ENCODE results near the gene VRK2. TPM values are rescaled to one million over a fixed set of nuclear protein-coding genes. Genes with fewer than 3 reads are reported as not detected.

Gene VRK2
- total RNA-seq, 1 experiment from 2014 or later, result 20.1 TPM

DNA sequence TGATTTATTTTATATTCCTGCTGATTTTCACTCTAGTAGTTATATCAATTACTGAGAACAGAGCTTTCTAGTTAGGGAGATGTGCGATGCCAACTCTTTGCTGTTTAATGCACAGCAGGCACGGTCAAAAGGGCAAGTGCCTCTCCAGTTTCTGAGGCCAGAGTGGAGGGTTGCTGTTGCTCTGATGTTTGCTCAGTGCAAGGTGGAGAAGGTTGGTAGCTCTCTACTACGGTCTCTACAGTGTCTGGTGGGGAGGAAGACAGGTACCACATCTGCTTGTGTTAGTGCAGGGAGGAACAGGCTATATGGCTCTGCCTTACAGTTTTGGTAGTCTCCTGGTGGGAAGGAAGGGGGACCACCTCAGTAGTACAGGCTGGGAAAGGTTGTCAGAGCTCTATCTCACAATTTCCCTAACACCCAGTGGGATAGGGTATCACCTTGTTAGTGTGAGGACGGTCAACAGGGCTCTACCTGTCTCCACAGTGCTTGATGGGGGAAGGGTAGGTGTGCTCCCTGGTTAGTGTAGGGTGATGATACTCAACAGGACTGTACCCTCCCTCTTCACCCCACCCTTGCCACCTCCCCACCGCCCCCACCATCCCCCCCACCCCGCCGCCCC is 108.7 kb downstream of the VRK2 start:
- POLR2A ChIA-PET, result no interaction called here

DNA sequence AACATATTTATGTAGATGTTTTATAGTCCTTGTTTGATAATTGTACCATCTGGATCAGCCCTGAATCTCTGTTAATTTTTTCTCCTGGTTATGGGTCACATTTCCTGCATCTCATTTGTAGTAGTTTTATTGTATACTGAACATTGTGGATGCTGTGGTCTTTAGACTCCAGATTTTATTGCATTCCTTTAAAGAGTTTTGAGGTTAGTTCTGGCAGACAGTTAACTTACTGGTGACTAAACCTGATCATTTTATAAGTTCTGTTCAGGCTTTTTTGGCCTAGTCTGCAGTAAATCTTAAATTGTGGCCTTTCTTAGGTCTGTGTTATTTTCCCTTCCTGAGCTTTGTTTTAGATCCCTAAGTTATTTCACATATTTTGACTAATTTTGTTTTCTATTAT is 110.2 kb downstream of the VRK2 start:
- ChIA-PET POLR2A (no interaction called here), CTCF (no interaction called here)
- TF ChIP-seq PRRX2 (CRISPR knock-in tag; IDR thresholded peaks at IDR 0.05) (no peak), NR2C2 (CRISPR knock-in tag; IDR thresholded peaks at IDR 0.05) (no peak)
- Mint-ChIP-seq H3K4me1 (peaks cover 4% of the 10 kb centered on the region), H3K27me3 (ENCODE audit: low read depth) (no peaks in the 10 kb centered on the region), H3K4me3 (no peak overlapping the region), H3K9me3 (no peaks in the 10 kb centered on the region), H3K36me3 (peaks cover 25% of the 10 kb centered on the region), H3K27ac (no peak overlapping the region)
- ATAC-seq (no peak), DNase-seq (ENCODE audit: low spot score) (no peak)

More for the DNA sequence above, 108.7 kb downstream of the VRK2 start:
- Mint-ChIP-seq H3K4me3 (no peak overlapping the region), H3K36me3 (peaks cover 13% of the 10 kb centered on the region), H3K27ac (no peak overlapping the region; the same call in 1 of the 2 replicates), H3K4me1 (peaks cover 4% of the 10 kb centered on the region), H3K9me3 (no peaks in the 10 kb centered on the region), H3K27me3 (ENCODE audit: low read depth) (no peaks in the 10 kb centered on the region)
- ATAC-seq (peak; percentile 90), DNase-seq (ENCODE audit: low spot score) (no peak)
- CTCF ChIA-PET, result interaction anchor here (1.4 to 1.5 kb wide), 2 partner anchors 293 to 435 kb away, joined by 6 to 8 read pairs; no protein-coding TSS in a partner anchor
- TF ChIP-seq, protein P1, sequence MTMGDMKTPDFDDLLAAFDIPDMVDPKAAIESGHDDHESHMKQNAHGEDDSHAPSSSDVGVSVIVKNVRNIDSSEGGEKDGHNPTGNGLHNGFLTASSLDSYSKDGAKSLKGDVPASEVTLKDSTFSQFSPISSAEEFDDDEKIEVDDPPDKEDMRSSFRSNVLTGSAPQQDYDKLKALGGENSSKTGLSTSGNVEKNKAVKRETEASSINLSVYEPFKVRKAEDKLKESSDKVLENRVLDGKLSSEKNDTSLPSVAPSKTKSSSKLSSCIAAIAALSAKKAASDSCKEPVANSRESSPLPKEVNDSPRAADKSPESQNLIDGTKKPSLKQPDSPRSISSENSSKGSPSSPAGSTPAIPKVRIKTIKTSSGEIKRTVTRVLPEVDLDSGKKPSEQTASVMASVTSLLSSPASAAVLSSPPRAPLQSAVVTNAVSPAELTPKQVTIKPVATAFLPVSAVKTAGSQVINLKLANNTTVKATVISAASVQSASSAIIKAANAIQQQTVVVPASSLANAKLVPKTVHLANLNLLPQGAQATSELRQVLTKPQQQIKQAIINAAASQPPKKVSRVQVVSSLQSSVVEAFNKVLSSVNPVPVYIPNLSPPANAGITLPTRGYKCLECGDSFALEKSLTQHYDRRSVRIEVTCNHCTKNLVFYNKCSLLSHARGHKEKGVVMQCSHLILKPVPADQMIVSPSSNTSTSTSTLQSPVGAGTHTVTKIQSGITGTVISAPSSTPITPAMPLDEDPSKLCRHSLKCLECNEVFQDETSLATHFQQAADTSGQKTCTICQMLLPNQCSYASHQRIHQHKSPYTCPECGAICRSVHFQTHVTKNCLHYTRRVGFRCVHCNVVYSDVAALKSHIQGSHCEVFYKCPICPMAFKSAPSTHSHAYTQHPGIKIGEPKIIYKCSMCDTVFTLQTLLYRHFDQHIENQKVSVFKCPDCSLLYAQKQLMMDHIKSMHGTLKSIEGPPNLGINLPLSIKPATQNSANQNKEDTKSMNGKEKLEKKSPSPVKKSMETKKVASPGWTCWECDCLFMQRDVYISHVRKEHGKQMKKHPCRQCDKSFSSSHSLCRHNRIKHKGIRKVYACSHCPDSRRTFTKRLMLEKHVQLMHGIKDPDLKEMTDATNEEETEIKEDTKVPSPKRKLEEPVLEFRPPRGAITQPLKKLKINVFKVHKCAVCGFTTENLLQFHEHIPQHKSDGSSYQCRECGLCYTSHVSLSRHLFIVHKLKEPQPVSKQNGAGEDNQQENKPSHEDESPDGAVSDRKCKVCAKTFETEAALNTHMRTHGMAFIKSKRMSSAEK (CRISPR knock-in tag; IDR thresholded peaks at IDR 0.05; ENCODE audit: borderline replicate concordance), result no peak
- TF ChIP-seq FOXK1 (CRISPR knock-in tag; IDR thresholded peaks at IDR 0.05) (no peak), OVOL2 (CRISPR knock-in tag; IDR thresholded peaks at IDR 0.05; ENCODE audit: borderline replicate concordance) (no peak), MYBL2 (CRISPR knock-in tag; IDR thresholded peaks at IDR 0.05) (no peak), ZNF396 (CRISPR knock-in tag; IDR thresholded peaks at IDR 0.05; ENCODE audit: borderline replicate concordance) (no peak), NFYB (CRISPR knock-in tag; conservative IDR thresholded peaks at IDR 0.05; ENCODE audit: low read depth) (no peak), ZNF121 (CRISPR knock-in tag; IDR thresholded peaks at IDR 0.05) (no peak), HMGA2 (CRISPR knock-in tag; IDR thresholded peaks at IDR 0.05) (no peak)
- TF ChIP-seq, protein P2, sequence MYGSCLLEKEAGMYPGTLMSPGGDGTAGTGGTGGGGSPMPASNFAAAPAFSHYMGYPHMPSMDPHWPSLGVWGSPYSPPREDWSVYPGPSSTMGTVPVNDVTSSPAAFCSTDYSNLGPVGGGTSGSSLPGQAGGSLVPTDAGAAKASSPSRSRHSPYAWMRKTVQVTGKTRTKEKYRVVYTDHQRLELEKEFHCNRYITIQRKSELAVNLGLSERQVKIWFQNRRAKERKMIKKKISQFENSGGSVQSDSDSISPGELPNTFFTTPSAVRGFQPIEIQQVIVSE (CRISPR knock-in tag; IDR thresholded peaks at IDR 0.05; ENCODE audit: borderline replicate concordance), result no peak
- TF ChIP-seq, protein P3, sequence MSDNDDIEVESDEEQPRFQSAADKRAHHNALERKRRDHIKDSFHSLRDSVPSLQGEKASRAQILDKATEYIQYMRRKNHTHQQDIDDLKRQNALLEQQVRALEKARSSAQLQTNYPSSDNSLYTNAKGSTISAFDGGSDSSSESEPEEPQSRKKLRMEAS (CRISPR knock-in tag; IDR thresholded peaks at IDR 0.05), result no peak
- TF ChIP-seq, protein P4, sequence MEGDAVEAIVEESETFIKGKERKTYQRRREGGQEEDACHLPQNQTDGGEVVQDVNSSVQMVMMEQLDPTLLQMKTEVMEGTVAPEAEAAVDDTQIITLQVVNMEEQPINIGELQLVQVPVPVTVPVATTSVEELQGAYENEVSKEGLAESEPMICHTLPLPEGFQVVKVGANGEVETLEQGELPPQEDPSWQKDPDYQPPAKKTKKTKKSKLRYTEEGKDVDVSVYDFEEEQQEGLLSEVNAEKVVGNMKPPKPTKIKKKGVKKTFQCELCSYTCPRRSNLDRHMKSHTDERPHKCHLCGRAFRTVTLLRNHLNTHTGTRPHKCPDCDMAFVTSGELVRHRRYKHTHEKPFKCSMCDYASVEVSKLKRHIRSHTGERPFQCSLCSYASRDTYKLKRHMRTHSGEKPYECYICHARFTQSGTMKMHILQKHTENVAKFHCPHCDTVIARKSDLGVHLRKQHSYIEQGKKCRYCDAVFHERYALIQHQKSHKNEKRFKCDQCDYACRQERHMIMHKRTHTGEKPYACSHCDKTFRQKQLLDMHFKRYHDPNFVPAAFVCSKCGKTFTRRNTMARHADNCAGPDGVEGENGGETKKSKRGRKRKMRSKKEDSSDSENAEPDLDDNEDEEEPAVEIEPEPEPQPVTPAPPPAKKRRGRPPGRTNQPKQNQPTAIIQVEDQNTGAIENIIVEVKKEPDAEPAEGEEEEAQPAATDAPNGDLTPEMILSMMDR (IDR thresholded peaks at IDR 0.05), result no peak

DNA sequence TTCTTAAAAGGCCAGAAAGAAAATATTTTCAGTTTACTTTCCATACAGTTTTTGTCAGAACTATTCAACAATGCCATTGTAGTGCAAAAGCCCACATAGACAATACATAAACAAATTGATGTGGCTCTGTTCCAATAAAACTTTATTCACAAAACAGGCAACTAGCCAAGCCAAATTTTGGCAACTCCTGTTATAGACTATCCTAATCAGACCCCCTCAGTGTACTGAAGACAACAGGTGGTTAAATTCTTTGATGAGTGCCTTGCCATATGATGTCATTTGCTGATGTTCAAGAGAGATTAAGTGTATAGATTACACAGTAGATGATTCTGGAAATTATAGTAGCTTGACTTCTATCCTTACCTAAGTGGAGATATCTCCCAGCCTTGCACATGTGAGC is 111.1 kb downstream of the VRK2 start:
- ChIA-PET POLR2A (no interaction called here), CTCF (interaction anchor here (0.7 kb wide), 1 partner anchor 396 kb away, joined by 3 read pairs; no protein-coding TSS in a partner anchor)
- Mint-ChIP-seq H3K9me3 (no peaks in the 10 kb centered on the region), H3K4me3 (no peak overlapping the region), H3K4me1 (peaks cover 4% of the 10 kb centered on the region), H3K27ac (no peak overlapping the region), H3K36me3 (peaks cover 33% of the 10 kb centered on the region), H3K27me3 (ENCODE audit: low read depth) (no peaks in the 10 kb centered on the region)
- ATAC-seq, result no peak
- TF ChIP-seq, protein P4 (IDR thresholded peaks at IDR 0.05), result no peak
- TF ChIP-seq TEAD1 (CRISPR knock-in tag; IDR thresholded peaks at IDR 0.05) (no peak), SMAD3 (CRISPR knock-in tag; IDR thresholded peaks at IDR 0.05; ENCODE audit: borderline replicate concordance) (no peak), JUN (CRISPR knock-in tag; IDR thresholded peaks at IDR 0.05) (no peak)
- TF ChIP-seq, protein P5, sequence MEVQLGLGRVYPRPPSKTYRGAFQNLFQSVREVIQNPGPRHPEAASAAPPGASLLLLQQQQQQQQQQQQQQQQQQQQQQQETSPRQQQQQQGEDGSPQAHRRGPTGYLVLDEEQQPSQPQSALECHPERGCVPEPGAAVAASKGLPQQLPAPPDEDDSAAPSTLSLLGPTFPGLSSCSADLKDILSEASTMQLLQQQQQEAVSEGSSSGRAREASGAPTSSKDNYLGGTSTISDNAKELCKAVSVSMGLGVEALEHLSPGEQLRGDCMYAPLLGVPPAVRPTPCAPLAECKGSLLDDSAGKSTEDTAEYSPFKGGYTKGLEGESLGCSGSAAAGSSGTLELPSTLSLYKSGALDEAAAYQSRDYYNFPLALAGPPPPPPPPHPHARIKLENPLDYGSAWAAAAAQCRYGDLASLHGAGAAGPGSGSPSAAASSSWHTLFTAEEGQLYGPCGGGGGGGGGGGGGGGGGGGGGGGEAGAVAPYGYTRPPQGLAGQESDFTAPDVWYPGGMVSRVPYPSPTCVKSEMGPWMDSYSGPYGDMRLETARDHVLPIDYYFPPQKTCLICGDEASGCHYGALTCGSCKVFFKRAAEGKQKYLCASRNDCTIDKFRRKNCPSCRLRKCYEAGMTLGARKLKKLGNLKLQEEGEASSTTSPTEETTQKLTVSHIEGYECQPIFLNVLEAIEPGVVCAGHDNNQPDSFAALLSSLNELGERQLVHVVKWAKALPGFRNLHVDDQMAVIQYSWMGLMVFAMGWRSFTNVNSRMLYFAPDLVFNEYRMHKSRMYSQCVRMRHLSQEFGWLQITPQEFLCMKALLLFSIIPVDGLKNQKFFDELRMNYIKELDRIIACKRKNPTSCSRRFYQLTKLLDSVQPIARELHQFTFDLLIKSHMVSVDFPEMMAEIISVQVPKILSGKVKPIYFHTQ (CRISPR knock-in tag; IDR thresholded peaks at IDR 0.05), result no peak
- TF ChIP-seq, protein P6, sequence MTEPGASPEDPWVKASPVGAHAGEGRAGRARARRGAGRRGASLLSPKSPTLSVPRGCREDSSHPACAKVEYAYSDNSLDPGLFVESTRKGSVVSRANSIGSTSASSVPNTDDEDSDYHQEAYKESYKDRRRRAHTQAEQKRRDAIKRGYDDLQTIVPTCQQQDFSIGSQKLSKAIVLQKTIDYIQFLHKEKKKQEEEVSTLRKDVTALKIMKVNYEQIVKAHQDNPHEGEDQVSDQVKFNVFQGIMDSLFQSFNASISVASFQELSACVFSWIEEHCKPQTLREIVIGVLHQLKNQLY (CRISPR knock-in tag; IDR thresholded peaks at IDR 0.05), result no peak
- TF ChIP-seq, protein P7, sequence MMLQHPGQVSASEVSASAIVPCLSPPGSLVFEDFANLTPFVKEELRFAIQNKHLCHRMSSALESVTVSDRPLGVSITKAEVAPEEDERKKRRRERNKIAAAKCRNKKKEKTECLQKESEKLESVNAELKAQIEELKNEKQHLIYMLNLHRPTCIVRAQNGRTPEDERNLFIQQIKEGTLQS (CRISPR knock-in tag; conservative IDR thresholded peaks at IDR 0.05), result no peak
- no peak for DNase-seq (ENCODE audit: low spot score)
